DMS 273 treated with DMSO at 0.1 percent for 48 hours (cell line): ENCODE measurements around the gene CAMKV.
A peak's percentile ranks its signal among the peaks of the same experiment; 100 is the strongest.
"Not testable (repeated sequence)": the region's sequence is repeated elsewhere in the genome, so short reads cannot be mapped to it uniquely, and the experiment has no call there.

Source experiments
- DNase-seq: peaks from one replicate; lab custom pipeline; 2025; lab: John Stamatoyannopoulos, UW

CAMKV gene

GRCh38 chr3:49869525-49870126 is at the start of gene CAMKV:
TSS of gene CAMKV (minus strand) at chr3:49869906. CDS start at chr3:49862388, 7,518 bp downstream.
- no peak for DNase-seq

GRCh38 chr3:49917806-49918590 is 48.3 kb upstream of the CAMKV start:
- DNase-seq = not testable (repeated sequence)

GRCh38 chr3:49916686-49917085 is 47.0 kb upstream of the CAMKV start:
- no peak for DNase-seq

GRCh38 chr3:49914906-49915305 is 45.2 kb upstream of the CAMKV start:
- DNase-seq = no peak

- DNase-seq = peak; percentile 79
These were observed 43.2 kb upstream of the CAMKV start for GRCh38 chr3:49912881-49913281.

GRCh38 chr3:49911611-49912010 is 41.9 kb upstream of the CAMKV start:
- DNase-seq = no peak

- no peak for DNase-seq
These were observed 41.4 kb upstream of the CAMKV start for GRCh38 chr3:49911124-49911420.

- no peak for DNase-seq
These were observed 40.9 kb upstream of the CAMKV start for GRCh38 chr3:49910409-49911123.

- DNase-seq = no peak
These were observed 38.9 kb upstream of the CAMKV start for GRCh38 chr3:49908373-49909199.

GRCh38 chr3:49906073-49906743 is 36.5 kb upstream of the CAMKV start:
- DNase-seq = no peak

- not testable (repeated sequence) for DNase-seq
These were observed 34.7 kb upstream of the CAMKV start for GRCh38 chr3:49904448-49904847.

GRCh38 chr3:49903451-49904424 is 34.0 kb upstream of the CAMKV start, which contains the start of gene MST1R:
TSS of gene MST1R (minus strand) at chr3:49903873. CDS start at chr3:49903609, 264 bp downstream.
- DNase-seq = no peak

- no peak for DNase-seq
These were observed 33.0 kb upstream of the CAMKV start for GRCh38 chr3:49902511-49903345.

GRCh38 chr3:49901366-49902339 is 31.9 kb upstream of the CAMKV start:
- DNase-seq = no peak

GRCh38 chr3:49900491-49901153 is 30.9 kb upstream of the CAMKV start:
- DNase-seq = no peak

GRCh38 chr3:49899815-49900214 is 30.1 kb upstream of the CAMKV start:
- DNase-seq = no peak

GRCh38 chr3:49898991-49899390 is 29.3 kb upstream of the CAMKV start:
- no peak for DNase-seq

- no peak for DNase-seq
These were observed 26.6 kb upstream of the CAMKV start for GRCh38 chr3:49896345-49896744.
